Loucy (cell line): ENCODE data around the gene SCAANT1.

ENCODE experiments used
- H2AFZ ChIP-seq: fragments of 200-600 bp; sonication (generic); 2 replicates; pipeline ENCODE4 v1.6.0; 2016; ENCODE audit warnings: antibody characterized with exemption, mild to moderate bottlenecking, low read length, moderate library complexity
- H3F3A ChIP-seq: fragments of 200-600 bp; 2 replicates; pipeline ENCODE4 v1.6.0; 2016; ENCODE audit warnings: antibody characterized with exemption, low read depth, mild to moderate bottlenecking
- H3K27me3 ChIP-seq: fragments of 200-600 bp; sonication (generic); 2 replicates; pipeline ENCODE4 v1.6.1; 2014; ENCODE audit warnings: low read length, mild to moderate bottlenecking; ENCODE audit not compliant: insufficient read depth, poor library complexity, severe bottlenecking
- H3K36me3 ChIP-seq: fragments of 200-600 bp; sonication (generic); 2 replicates; pipeline ENCODE4 v1.6.1; 2016; ENCODE audit warnings: low read length; ENCODE audit not compliant: insufficient read depth
- H3K4me1 ChIP-seq: fragments of 200-600 bp; sonication (generic); 2 replicates; pipeline ENCODE4 v1.5.1; 2014; ENCODE audit warnings: low read length, mild to moderate bottlenecking; ENCODE audit not compliant: insufficient read depth, poor library complexity, severe bottlenecking
- H3K4me2 ChIP-seq: fragments of 200-600 bp; sonication (generic); 2 replicates; pipeline ENCODE4 v1.6.0; 2014; ENCODE audit warnings: antibody characterized with exemption, low read length, low read depth, mild to moderate bottlenecking; ENCODE audit not compliant: poor library complexity, severe bottlenecking
- H3K4me3 ChIP-seq: fragments of 200-600 bp; sonication (generic); 2 replicates; pipeline ENCODE4 v1.5.1; 2014; ENCODE audit warnings: low read length, mild to moderate bottlenecking, mixed read lengths; ENCODE audit not compliant: poor library complexity, severe bottlenecking
- H3K79me2 ChIP-seq: fragments of 200-600 bp; sonication (generic); 2 replicates; pipeline ENCODE4 v1.6.1; 2014; ENCODE audit warnings: low read length; ENCODE audit not compliant: insufficient read depth
- H3K9ac ChIP-seq: fragments of 200-600 bp; sonication (generic); 2 replicates; pipeline ENCODE4 v1.6.0; 2014; ENCODE audit warnings: mild to moderate bottlenecking, low read depth, low read length, moderate library complexity; ENCODE audit not compliant: poor library complexity, severe bottlenecking
- H3K9me2 ChIP-seq: fragments of 200-600 bp; sonication (generic); replicated peaks from 2 replicates; pipeline ENCODE4 v1.6.1; 2016; ENCODE audit warnings: low read depth, low read length, mixed read lengths
- H3K9me3 ChIP-seq: fragments of 200-600 bp; sonication (generic); 2 replicates; pipeline ENCODE4 v1.6.1; 2014; ENCODE audit warnings: mild to moderate bottlenecking, antibody characterized with exemption, low read length, low read depth; ENCODE audit not compliant: insufficient read depth
- H4K20me1 ChIP-seq: fragments of 200-600 bp; sonication (generic); 2 replicates; pipeline ENCODE4 v1.6.0; 2014; ENCODE audit warnings: antibody characterized with exemption, low read length, mild to moderate bottlenecking; ENCODE audit not compliant: insufficient read depth, poor library complexity, severe bottlenecking
- CTCF ChIP-seq: fragments of 200-600 bp; sonication (generic); conservative IDR thresholded peaks from 2 replicates; pipeline ENCODE4 v1.5.1; 2014; ENCODE audit warnings: mild to moderate bottlenecking, antibody characterized with exemption, low read length
- EZH2phosphoT487 ChIP-seq: fragments of 200-600 bp; IDR thresholded peaks from 2 replicates; pipeline ENCODE4 v1.6.1; 2018; ENCODE audit warnings: antibody characterized with exemption, mild to moderate bottlenecking, moderate library complexity, borderline replicate concordance

SCAANT1 gene

GRCh38 chr3:63876260-63876659, 35.9 kb downstream of the SCAANT1 start:
- H4K20me1 ChIP-seq = peaks cover 71% of the 10 kb centered on the region
- H3K4me3 ChIP-seq = no peak overlapping the region
- H3K4me2 ChIP-seq = no peak overlapping the region
- H3K9ac ChIP-seq = no peak overlapping the region
- no peak overlapping the region for H2AFZ ChIP-seq
- no peaks in the 10 kb centered on the region for H3K36me3 ChIP-seq
- no peaks in the 10 kb centered on the region for H3K9me3 ChIP-seq
- H3K27me3 ChIP-seq = no peaks in the 10 kb centered on the region
- H3F3A ChIP-seq = 0 out of 2 replicates have a peak, but pooled peaks cover 4% of the 10 kb centered on the region
- TF ChIP-seq CTCF (no peak), EZH2phosphoT487 (no peak)
- H3K9me2 ChIP-seq = no peaks in the 10 kb centered on the region
- H3K79me2 ChIP-seq = peaks cover 95% of the 10 kb centered on the region
- H3K4me1 ChIP-seq = peaks cover 54% of the 10 kb centered on the region

GRCh38 chr3:63875510-63875909, 36.7 kb downstream of the SCAANT1 start:
- Histone ChIP-seq H3K79me2 (peaks cover 95% of the 10 kb centered on the region), H3K36me3 (no peaks in the 10 kb centered on the region), H3K9ac (no peak overlapping the region), H3K9me3 (no peaks in the 10 kb centered on the region), H3K4me1 (peaks cover 62% of the 10 kb centered on the region), H3F3A (0 out of 2 replicates have a peak, but pooled peaks cover 4% of the 10 kb centered on the region), H4K20me1 (peaks cover 75% of the 10 kb centered on the region), H2AFZ (no peak overlapping the region), H3K4me3 (no peak overlapping the region), H3K9me2 (no peaks in the 10 kb centered on the region), H3K27me3 (no peaks in the 10 kb centered on the region), H3K4me2 (no peak overlapping the region)
- no peak for TF ChIP-seq CTCF
- no peak for TF ChIP-seq EZH2phosphoT487

GRCh38 chr3:63874769-63875168, 37.4 kb downstream of the SCAANT1 start:
- no peak for TF ChIP-seq EZH2phosphoT487
- no peak for TF ChIP-seq CTCF
- Histone ChIP-seq H3K27me3 (no peaks in the 10 kb centered on the region), H3K4me1 (peaks cover 62% of the 10 kb centered on the region), H3K36me3 (no peaks in the 10 kb centered on the region), H3K9ac (no peak overlapping the region), H3K4me2 (no peak overlapping the region), H3K4me3 (no peak overlapping the region), H3F3A (0 out of 2 replicates have a peak, but pooled peaks cover 4% of the 10 kb centered on the region), H3K9me3 (no peaks in the 10 kb centered on the region), H3K79me2 (peaks cover 95% of the 10 kb centered on the region), H3K9me2 (no peaks in the 10 kb centered on the region), H4K20me1 (peaks cover 77% of the 10 kb centered on the region), H2AFZ (no peak overlapping the region)
